HepG2 (cell line): Measurements from ENCODE around the gene TEKT5. TPM values are rescaled to one million over a fixed set of nuclear protein-coding genes. Genes with fewer than 3 reads are reported as not detected.

Experiments used
- AGO2 ChIP-seq: fragments of 200-400 bp; formaldehyde crosslinking; optimal IDR thresholded peaks from 2 replicates; pipeline ENCODE3; 2017; ENCODE audit warnings: mild to moderate bottlenecking, low read depth, low read length, moderate library complexity
- DMAP1 ChIP-seq: IDR thresholded peaks from 2 replicates; pipeline ENCODE4 v1.6.1; 2016
- DRAP1 ChIP-seq: IDR thresholded peaks from 2 replicates; pipeline ENCODE4 v1.6.1; 2016; ENCODE audit warnings: missing genetic modification reagents, missing compliant biosample characterization
- GATAD2A ChIP-seq: IDR thresholded peaks from 2 replicates; pipeline ENCODE4 v1.6.1; 2016
- HDAC1 ChIP-seq: sonication (generic); formaldehyde crosslinking; IDR thresholded peaks from 2 replicates; pipeline ENCODE4 v1.5.1; 2020; ENCODE audit warnings: mild to moderate bottlenecking, missing genetic modification reagents
- HOMEZ ChIP-seq: IDR thresholded peaks from 2 replicates; pipeline ENCODE4 v1.6.1; 2016; ENCODE audit warnings: low read depth
- KDM2A ChIP-seq: sonication (generic); formaldehyde crosslinking; IDR thresholded peaks from 2 replicates; pipeline ENCODE4 v1.4.0; 2020; ENCODE audit warnings: low read depth, missing genetic modification reagents, borderline replicate concordance
- MBD4 ChIP-seq: IDR thresholded peaks from 2 replicates; pipeline ENCODE4 v1.6.1; 2012; ENCODE audit warnings: low read length, inconsistent platforms, borderline replicate concordance
- NR3C1 ChIP-seq: sonication (generic); formaldehyde crosslinking; IDR thresholded peaks from 2 replicates; pipeline ENCODE4 v1.4.0; 2020; ENCODE audit warnings: missing genetic modification reagents
- PHF5A ChIP-seq: IDR thresholded peaks from one replicate; pipeline ENCODE4 v1.6.1; 2018; ENCODE audit warnings: low read depth, missing genetic modification reagents; ENCODE audit not compliant: unreplicated experiment
- SNAPC2 ChIP-seq: sonication (generic); formaldehyde crosslinking; IDR thresholded peaks from 2 replicates; pipeline ENCODE4 v1.8.1; 2022; ENCODE audit warnings: mild to moderate bottlenecking, missing genetic modification reagents
- ZGPAT ChIP-seq: IDR thresholded peaks from 2 replicates; pipeline ENCODE4 v1.6.1; 2016; ENCODE audit warnings: mild to moderate bottlenecking
- ZHX2 ChIP-seq, 2 experiments: sonication (generic) in 1 of 2; formaldehyde crosslinking in 1 of 2; IDR thresholded peaks; 2 replicates each; pipeline versions ENCODE4 v1.6.1 to v1.9.0; 2014 to 2022; ENCODE audit warnings: antibody characterized with exemption in 1 of 2, borderline replicate concordance in 1 of 2, inconsistent platforms in 1 of 2, low read depth in 1 of 2, missing genetic modification reagents in 1 of 2
- ZNF10 ChIP-seq: sonication (generic); formaldehyde crosslinking; IDR thresholded peaks from 2 replicates; pipeline ENCODE4 v1.4.0; 2020; ENCODE audit warnings: mild to moderate bottlenecking, low read depth, missing genetic modification reagents, borderline replicate concordance
- ZNF20 ChIP-seq: sonication (generic); formaldehyde crosslinking; IDR thresholded peaks from 2 replicates; pipeline ENCODE4 v1.4.0; 2020; ENCODE audit warnings: mild to moderate bottlenecking, moderate library complexity, missing genetic modification reagents
- ZNF331 ChIP-seq: sonication (generic); formaldehyde crosslinking; IDR thresholded peaks from 2 replicates; pipeline ENCODE4 v1.4.0; 2020; ENCODE audit warnings: missing genetic modification reagents
- ZNF362 ChIP-seq: sonication (generic); formaldehyde crosslinking; IDR thresholded peaks from 2 replicates; pipeline ENCODE4 v1.4.0; 2020; ENCODE audit warnings: missing genetic modification reagents, mild to moderate bottlenecking, borderline replicate concordance
- ZNF775 ChIP-seq: sonication (generic); formaldehyde crosslinking; IDR thresholded peaks from 2 replicates; pipeline ENCODE4 v1.4.0; 2020; ENCODE audit warnings: missing genetic modification reagents, mild to moderate bottlenecking, moderate library complexity, borderline replicate concordance
- polyA plus RNA-seq, 8 experiments: library from polyadenylated mRNA; depleted of rRNA in 3 of 8; stranded (reverse) in 7 of 8; unstranded in 1 of 8; fragments of >200 nt; fragmentation: Illumina TruSeq in 4 of 8; extraction: Trizol in 4 of 8; gene quantifications; 2 replicates each; pipeline versions ENCODE4 v1.2.1 to v1.2.3, GENCODE V29; 2011 to 2016; ENCODE audit warnings: low read depth in 4 of 8, missing spikeins in 1 of 8, mixed read lengths in 1 of 8; ENCODE audit not compliant: insufficient read depth in 1 of 8
- total RNA-seq, 5 experiments: library from RNA; depleted of rRNA; stranded (reverse); fragments of >200 nt; fragmentation: Illumina TruSeq; extraction: Trizol; gene quantifications; 2 replicates each; pipeline ENCODE4 v1.2.3, GENCODE V29; 2016; ENCODE audit warnings: low read depth in 1 of 5

The TEKT5 gene
- total and polyA plus RNA-seq, 2 of the 13 experiments (the other 11 are each of a cell fraction or from before 2014, with no cell fraction given) = 0.16 TPM; not detected in 1

GRCh38 chr16:10578474-10579316 lies 116.0 kb downstream of the TEKT5 start (continued):
- TF ChIP-seq ZHX2 (IDR thresholded peaks at IDR 0.05; ENCODE audit: low read depth) (no peak), ZHX2 (CRISPR knock-in tag; IDR thresholded peaks at IDR 0.05; ENCODE audit: borderline replicate concordance) (no peak), ZNF331 (CRISPR knock-in tag) (no peak), DMAP1 (CRISPR knock-in tag) (no peak), ZNF775 (CRISPR knock-in tag) (no peak), ZNF10 (CRISPR knock-in tag) (no peak), DRAP1 (CRISPR knock-in tag) (peak; percentile 47; the same call in 1 of the 2 replicates), ZNF20 (CRISPR knock-in tag) (no peak), NR3C1 (no peak), HDAC1 (CRISPR knock-in tag) (no peak), AGO2 (no peak), HOMEZ (CRISPR knock-in tag) (no peak), ZGPAT (CRISPR knock-in tag) (peak; percentile 73), GATAD2A (CRISPR knock-in tag) (peak; percentile 80), SNAPC2 (CRISPR knock-in tag) (no peak), KDM2A (CRISPR knock-in tag) (no peak), ZNF362 (CRISPR knock-in tag) (no peak), PHF5A (CRISPR knock-in tag) (no peak), MBD4 (no peak)
